Common myeloid progenitor, CD34-positive (primary cell): ENCODE data around the gene PDE4D.
A peak's percentile ranks its signal among the peaks of the same experiment; 100 is the strongest.

ENCODE experiments used
- CTCF ChIA-PET: fragments of 350-600 bp; sonication (Branson Sonifier 250); formaldehyde crosslinking; loops from one replicate; lab custom pipeline; 2021; ENCODE audit warnings: antibody characterized with exemption; lab: Charles Lee
- POLR2A ChIA-PET: fragments of 350-600 bp; sonication (Branson Sonifier 250); formaldehyde crosslinking; loops from one replicate; lab custom pipeline; 2021; ENCODE audit warnings: antibody characterized with exemption; lab: Charles Lee
- DNase-seq, 3 donors: peaks; one replicate each; pipeline versions ENCODE4 v3.0.0 to v3.0.0-alpha.2; 2013
- H3K27ac ChIP-seq, 2 experiments: 1 replicate in 1 of 2; 2 replicates in 1 of 2; pipeline ENCODE4 v1.7.0; 2013; ENCODE audit warnings: inconsistent platforms in 2 of 2, low read length in 2 of 2, mild to moderate bottlenecking in 2 of 2, low read depth in 1 of 2, moderate library complexity in 1 of 2; ENCODE audit not compliant: severe bottlenecking in 2 of 2, insufficient read depth in 1 of 2, poor library complexity in 1 of 2
- H3K27me3 ChIP-seq, 5 experiments: replicated peaks in 2 of 5; 1 replicate in 3 of 5; 2 replicates in 2 of 5; pipeline versions ENCODE4 v1.6.1 to v1.7.0; 2013; ENCODE audit warnings: low read length in 4 of 5, mild to moderate bottlenecking in 2 of 5, moderate library complexity in 2 of 5, inconsistent platforms in 1 of 5; ENCODE audit not compliant: insufficient read depth in 5 of 5, control insufficient read depth in 4 of 5
- H3K36me3 ChIP-seq, 4 experiments: 1 replicate in 2 of 4; 2 replicates in 2 of 4; pipeline versions ENCODE4 v1.6.1 to v1.7.0; 2013; ENCODE audit warnings: low read length in 3 of 4, control low read depth in 1 of 4, mild to moderate bottlenecking in 1 of 4; ENCODE audit not compliant: control insufficient read depth in 4 of 4, insufficient read depth in 4 of 4
- H3K4me1 ChIP-seq, 4 experiments: 1 replicate in 3 of 4; 2 replicates in 1 of 4; pipeline versions ENCODE4 v1.6.1 to v1.7.1; 2013; ENCODE audit warnings: low read length in 3 of 4, mild to moderate bottlenecking in 3 of 4, control low read depth in 1 of 4, inconsistent platforms in 1 of 4, moderate library complexity in 1 of 4; ENCODE audit not compliant: control insufficient read depth in 4 of 4, insufficient read depth in 4 of 4; ENCODE audit errors: control extremely low read depth in 1 of 4
- H3K4me3 ChIP-seq, 7 experiments: 1 replicate in 4 of 7; 2 replicates in 3 of 7; pipeline versions ENCODE4 v1.5.1 to v1.7.0; 2013; ENCODE audit warnings: mild to moderate bottlenecking in 7 of 7, low read length in 6 of 7, moderate library complexity in 6 of 7, inconsistent platforms in 2 of 7, low read depth in 2 of 7, control low read depth in 1 of 7; ENCODE audit not compliant: insufficient read depth in 4 of 7, control insufficient read depth in 1 of 7; ENCODE audit errors: extremely low read depth in 1 of 7
- H3K9me3 ChIP-seq, 5 experiments: 1 replicate in 4 of 5; 2 replicates in 1 of 5; pipeline versions ENCODE4 v1.6.1 to v1.7.1; 2013; ENCODE audit warnings: low read length in 4 of 5, mild to moderate bottlenecking in 2 of 5, inconsistent platforms in 1 of 5, low read depth in 1 of 5, moderate library complexity in 1 of 5; ENCODE audit not compliant: control insufficient read depth in 4 of 5, insufficient read depth in 2 of 5; ENCODE audit errors: control extremely low read depth in 1 of 5
- WGBS: methylation state at CpG from one replicate; pipeline ENCODE4 v1.1.5; 2013; ENCODE audit not compliant: insufficient coverage; 5-methylcytosine and 5-hydroxymethylcytosine counted together

PDE4D gene

DNA sequence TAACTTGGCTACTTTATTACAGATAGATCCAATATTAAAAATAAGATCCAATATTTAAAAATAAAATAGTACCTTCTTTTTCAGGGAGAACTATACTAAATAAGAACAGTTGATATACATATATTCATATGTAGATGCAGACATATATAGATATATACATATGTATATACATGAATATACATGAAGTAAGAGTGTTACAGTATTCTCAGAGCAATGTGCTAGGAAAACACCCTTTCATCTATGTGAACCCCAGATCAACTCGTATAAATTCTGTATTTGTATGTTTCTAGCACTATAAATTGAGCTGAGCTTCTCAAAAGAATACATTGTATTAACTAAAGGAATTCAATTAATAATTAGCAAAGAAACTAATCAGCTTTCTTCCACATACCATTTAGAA lies 287.6 kb downstream of the PDE4D start:
- H3K4me3 ChIP-seq: no peak overlapping the region
- no peak for DNase-seq
- H3K27ac ChIP-seq: no peak overlapping the region
- peaks cover 4 to 31% (median 15%) of the 10 kb centered on the region in 4 experiments for H3K4me1 ChIP-seq
- ChIA-PET POLR2A (no interaction called here), CTCF (no interaction called here)
- no peaks in the 10 kb centered on the region for H3K27me3 ChIP-seq
- no peaks in the 10 kb centered on the region for H3K36me3 ChIP-seq
- peaks cover 0 to 2% (median 0%) of the 10 kb centered on the region in 5 experiments for H3K9me3 ChIP-seq
- no CpG with 5 or more reads among the region's 1 CpG for WGBS

DNA sequence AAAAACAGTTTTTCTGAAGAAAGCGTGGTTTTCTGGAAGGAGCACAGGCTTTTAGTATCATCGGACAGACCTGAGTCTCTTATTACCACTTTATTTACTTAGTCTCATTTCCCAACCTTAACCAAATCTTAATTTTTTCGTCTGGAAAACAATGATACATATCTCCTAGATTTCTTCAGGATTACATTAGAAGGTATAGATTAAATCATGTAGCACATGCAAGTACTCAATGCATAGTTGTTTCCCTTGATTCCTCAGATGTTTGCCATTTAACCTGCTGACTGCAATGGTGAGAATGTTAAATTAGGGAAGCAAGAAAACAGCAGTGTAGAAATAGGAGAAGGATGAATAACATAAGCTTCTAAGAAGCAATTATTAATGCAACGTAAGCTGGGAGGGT lies 289.4 kb downstream of the PDE4D start:
- Histone ChIP-seq H3K4me3 (no peak overlapping the region), H3K4me1 (peaks cover 0 to 19% (median 5%) of the 10 kb centered on the region in 4 experiments), H3K27ac (no peak overlapping the region), H3K9me3 (peaks cover 0 to 2% (median 0%) of the 10 kb centered on the region in 5 experiments), H3K27me3 (no peaks in the 10 kb centered on the region), H3K36me3 (no peaks in the 10 kb centered on the region)
- 100% methylated on average over 2 of the region's 4 CpGs for WGBS
- DNase-seq: no peak
- ChIA-PET POLR2A (no interaction called here), CTCF (no interaction called here)

GRCh38 chr5:59600998-59601397 lies 292.5 kb downstream of the PDE4D start:
- no peak for DNase-seq
- 100% methylated on average over 2 of the region's 3 CpGs for WGBS
- Histone ChIP-seq H3K36me3 (no peaks in the 10 kb centered on the region), H3K4me3 (no peak overlapping the region), H3K27me3 (no peaks in the 10 kb centered on the region), H3K9me3 (no peaks in the 10 kb centered on the region), H3K27ac (no peak overlapping the region), H3K4me1 (peaks cover 6 to 29% (median 14%) of the 10 kb centered on the region in 4 experiments)
- CTCF ChIA-PET: interaction anchor here (0.7 to 1.5 kb wide), 2 partner anchors 10 to 51 kb away, joined by 3 read pairs; no protein-coding TSS in a partner anchor
- POLR2A ChIA-PET: no interaction called here

DNA sequence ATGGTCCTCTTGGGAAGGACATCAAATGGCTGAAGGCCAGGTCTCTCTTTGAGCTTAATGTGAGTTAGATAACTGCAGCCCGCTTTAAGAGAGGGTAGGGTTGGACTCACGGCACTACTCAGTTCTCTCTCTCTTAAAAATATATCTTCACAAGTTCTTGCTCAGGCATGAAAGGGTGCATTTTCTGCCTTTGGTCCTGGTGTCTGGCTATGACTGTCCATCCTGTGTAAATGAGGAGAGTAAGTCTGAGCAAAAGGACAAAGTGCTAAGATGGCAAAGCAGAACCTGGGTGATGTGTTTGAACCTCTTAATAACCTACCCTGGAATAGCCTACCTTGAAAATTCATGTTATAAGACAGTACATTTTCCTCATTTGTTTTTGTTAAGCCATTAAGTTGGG lies 293.4 kb downstream of the PDE4D start:
- Histone ChIP-seq H3K9me3 (no peaks in the 10 kb centered on the region), H3K36me3 (no peaks in the 10 kb centered on the region), H3K27ac (no peak overlapping the region), H3K4me1 (peaks cover 6 to 29% (median 14%) of the 10 kb centered on the region in 4 experiments), H3K4me3 (no peak overlapping the region), H3K27me3 (no peaks in the 10 kb centered on the region)
- 90% methylated on average over 2 of the region's 2 CpGs for WGBS
- no peak for DNase-seq
- ChIA-PET CTCF (no interaction called here), POLR2A (no interaction called here)

- ChIA-PET CTCF (no interaction called here), POLR2A (no interaction called here)
- no peak for DNase-seq
- Histone ChIP-seq H3K36me3 (no peaks in the 10 kb centered on the region), H3K4me1 (peaks cover 6 to 29% (median 14%) of the 10 kb centered on the region in 4 experiments), H3K27me3 (no peaks in the 10 kb centered on the region), H3K4me3 (no peak overlapping the region), H3K9me3 (no peaks in the 10 kb centered on the region), H3K27ac (no peak overlapping the region)
- WGBS: 100% methylated on average over 1 of the region's 2 CpGs
Measured at GRCh38 chr5:59599729-59600128, 293.8 kb downstream of the PDE4D start.

DNA sequence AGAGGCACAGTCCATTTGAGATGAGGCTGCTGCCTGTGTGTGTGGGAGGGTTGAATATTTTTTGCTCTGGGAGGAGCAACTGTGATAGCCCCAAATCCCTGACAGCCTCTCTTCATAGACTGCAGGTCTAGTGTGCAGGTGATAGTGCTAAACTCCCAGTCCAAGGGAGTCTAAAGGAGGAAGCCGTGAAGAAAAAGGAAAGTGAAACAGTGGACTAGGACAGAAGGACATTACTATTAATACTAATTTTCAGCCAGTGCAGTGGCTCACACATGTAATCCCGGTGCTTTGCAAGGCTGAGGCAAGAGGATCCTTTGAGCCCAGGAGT lies 295.0 kb downstream of the PDE4D start:
- H3K4me1 ChIP-seq: peaks cover 6 to 29% (median 14%) of the 10 kb centered on the region in 4 experiments
- H3K4me3 ChIP-seq: peak overlapping the region in 6 of 7 experiments; percentile 12 to 67 (median 54)
- H3K27me3 ChIP-seq: no peaks in the 10 kb centered on the region
- DNase-seq: peak in 1 of 3 donors; percentile 39
- CTCF ChIA-PET: interaction anchor here (1.8 kb wide), 1 partner anchor 11 kb away, joined by 5 read pairs; no protein-coding TSS in a partner anchor
- no peaks in the 10 kb centered on the region for H3K9me3 ChIP-seq
- POLR2A ChIA-PET: no interaction called here
- WGBS: no CpG with 5 or more reads among the region's 2 CpGs
- no peak overlapping the region for H3K27ac ChIP-seq
- H3K36me3 ChIP-seq: no peaks in the 10 kb centered on the region

DNA sequence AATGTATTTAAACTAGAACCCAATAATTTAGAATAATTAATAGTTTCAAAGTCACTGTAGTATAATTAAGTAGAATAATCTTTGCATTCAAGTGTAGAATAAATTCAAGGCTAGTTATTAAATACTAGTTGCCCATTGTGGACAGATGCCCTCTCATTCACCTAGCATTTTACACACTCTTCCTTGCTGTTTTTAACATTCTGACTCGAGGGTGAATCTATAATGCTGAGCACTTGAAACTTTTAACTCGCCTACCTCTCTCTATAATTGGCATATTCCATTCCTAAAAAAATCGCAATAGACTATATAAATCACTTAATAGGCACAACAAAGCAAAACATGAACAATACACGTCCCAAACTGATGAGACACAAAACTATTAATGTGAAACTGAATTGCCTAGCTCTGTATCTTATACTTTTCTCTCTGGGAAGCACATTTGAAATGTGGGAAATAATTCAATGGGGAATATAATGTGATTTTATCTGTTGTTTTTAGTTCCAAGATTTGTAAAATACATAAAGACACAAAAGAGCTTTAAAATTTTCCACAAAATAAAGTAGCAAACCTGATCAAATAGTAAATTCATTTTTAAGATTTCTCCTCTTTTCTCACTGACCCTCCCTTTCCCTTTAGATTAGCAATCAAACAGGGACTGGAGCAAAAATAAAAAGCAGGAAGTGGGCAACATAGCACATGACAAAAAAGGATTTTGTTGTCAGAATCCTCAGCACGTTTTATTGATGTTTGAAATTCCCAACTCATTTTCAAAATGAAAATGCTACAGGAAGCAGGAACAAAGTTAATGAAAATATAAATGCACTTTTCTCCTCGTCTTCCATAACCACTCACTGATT lies 295.6 kb downstream of the PDE4D start:
- peaks cover 6 to 32% (median 14%) of the 10 kb centered on the region in 4 experiments for H3K4me1 ChIP-seq
- H3K27me3 ChIP-seq: no peaks in the 10 kb centered on the region
- no peaks in the 10 kb centered on the region for H3K9me3 ChIP-seq
- CTCF ChIA-PET: interaction anchor here (0.6 to 1.8 kb wide), 2 partner anchors 11 to 1493 kb away, joined by 3 to 5 read pairs; no protein-coding TSS in a partner anchor
- peak overlapping the region in 5 of 7 experiments; percentile 12 to 67 (median 57) for H3K4me3 ChIP-seq
- no peak overlapping the region for H3K27ac ChIP-seq
- WGBS: 92% methylated on average over 2 of the region's 6 CpGs
- H3K36me3 ChIP-seq: no peaks in the 10 kb centered on the region
- DNase-seq: no peak
- POLR2A ChIA-PET: no interaction called here
